Gastroesophageal sphincter (tissue), 2 donors: ENCODE data around the gene U2AF1L4.

Experiments
- EP300 ChIP-seq: sonication (generic); formaldehyde crosslinking; IDR thresholded peaks from one replicate; pipeline ENCODE4 v1.6.1; 2017; ENCODE audit warnings: antibody characterized with exemption, mild to moderate bottlenecking
- POLR2AphosphoS5 ChIP-seq: sonication (generic); formaldehyde crosslinking; IDR thresholded peaks from one replicate; pipeline ENCODE4 v1.6.1; 2017; ENCODE audit warnings: antibody characterized with exemption

DNA sequence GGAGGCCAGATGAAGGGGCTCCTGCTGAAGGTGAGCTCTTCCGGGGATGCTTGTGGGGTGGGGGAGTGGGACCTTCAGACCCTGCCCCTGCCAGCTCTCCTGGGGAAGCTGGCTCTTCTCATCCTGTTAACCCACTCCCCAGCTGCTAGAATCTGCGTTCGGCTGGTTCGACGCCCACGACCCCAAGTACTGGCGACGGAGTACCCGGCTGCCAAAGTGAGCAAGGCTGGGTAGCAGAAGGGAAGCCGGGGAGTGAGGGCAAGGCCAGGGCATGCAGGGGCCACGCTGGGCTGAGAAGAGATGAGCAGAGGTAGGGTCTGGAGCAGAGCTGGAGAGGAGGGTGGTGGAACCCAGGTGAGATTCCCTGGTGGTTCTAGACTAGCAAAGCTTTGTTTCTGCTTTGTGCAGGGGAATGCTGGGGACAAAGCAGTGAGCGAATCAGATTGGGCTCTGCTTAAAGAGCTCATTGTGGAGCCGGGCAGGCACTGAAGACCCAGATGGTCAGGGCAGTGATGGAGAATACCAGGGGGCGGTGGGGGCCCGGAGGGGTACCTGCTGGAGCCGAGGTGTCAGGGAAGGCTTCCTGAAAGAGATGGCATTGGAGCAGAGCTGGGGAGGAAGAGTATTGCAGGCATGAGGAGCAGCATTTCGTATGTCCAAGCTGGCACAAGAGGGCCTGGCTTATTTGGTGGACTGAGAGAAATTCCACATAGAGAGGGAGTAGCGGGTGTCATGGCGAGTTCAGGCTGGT is 17.1 kb downstream of the U2AF1L4 start:
- no peak for TF ChIP-seq EP300
- no peak for TF ChIP-seq POLR2AphosphoS5
